ENCODE measurements around the gene CAPN12.
"Not testable (repeated sequence)": the region's sequence is repeated elsewhere in the genome, so short reads cannot be mapped to it uniquely, and the experiment has no call there.

CAPN12 gene

GRCh38 chr19:38744298-38744681 is at the start of gene CAPN12:
TSS of gene CAPN12 (minus strand) at chr19:38744474. CDS start at chr19:38744165, 309 bp downstream.
- DNase-seq: no peak

- no peak for DNase-seq
Measured at GRCh38 chr19:38793671-38794070, 49.4 kb upstream of the CAPN12 start.

- no peak for DNase-seq
Measured at GRCh38 chr19:38793177-38793576, 48.9 kb upstream of the CAPN12 start.

GRCh38 chr19:38792250-38793111 is 48.2 kb upstream of the CAPN12 start:
- no peak for DNase-seq

GRCh38 chr19:38791451-38792064 is 47.3 kb upstream of the CAPN12 start:
- DNase-seq: not testable (repeated sequence)

GRCh38 chr19:38790507-38791403 is 46.5 kb upstream of the CAPN12 start:
- DNase-seq: not testable (repeated sequence)

- no peak for DNase-seq
Measured at GRCh38 chr19:38788478-38789243, 44.4 kb upstream of the CAPN12 start, which contains the start of gene LGALS7B. TSS of gene LGALS7B (plus strand) at chr19:38789200. CDS start at chr19:38789227, 27 bp downstream.

- no peak for DNase-seq
Measured at GRCh38 chr19:38786572-38787265, 42.4 kb upstream of the CAPN12 start.

GRCh38 chr19:38786061-38786460 is 41.8 kb upstream of the CAPN12 start:
- DNase-seq: not testable (repeated sequence)

GRCh38 chr19:38785187-38785699 is 41.0 kb upstream of the CAPN12 start:
- no peak for DNase-seq

GRCh38 chr19:38784224-38784623 is 40.0 kb upstream of the CAPN12 start:
- no peak for DNase-seq

- not testable (repeated sequence) for DNase-seq
Measured at GRCh38 chr19:38782212-38782611, 37.9 kb upstream of the CAPN12 start.

GRCh38 chr19:38781058-38781457 is 36.8 kb upstream of the CAPN12 start:
- DNase-seq: no peak

- DNase-seq: no peak
Measured at GRCh38 chr19:38780443-38780842, 36.2 kb upstream of the CAPN12 start.

- no peak for DNase-seq
Measured at GRCh38 chr19:38778733-38779132, 34.5 kb upstream of the CAPN12 start.

- no peak for DNase-seq
Measured at GRCh38 chr19:38774181-38774950, 30.1 kb upstream of the CAPN12 start.

- DNase-seq: no peak
Measured at GRCh38 chr19:38773469-38774177, 29.3 kb upstream of the CAPN12 start, which contains the start of gene LGALS7. TSS of gene LGALS7 (minus strand) at chr19:38773517. CDS start at chr19:38773492, 25 bp downstream.

- not testable (repeated sequence) for DNase-seq
Measured at GRCh38 chr19:38771569-38771968, 27.3 kb upstream of the CAPN12 start.

- not testable (repeated sequence) for DNase-seq
Measured at GRCh38 chr19:38770949-38771275, 26.6 kb upstream of the CAPN12 start.

Data from NCI-H510A treated with DMSO at 0.1 percent for 48 hours (cell line).